GM12878 (cell line): ENCODE results near the gene NR2F6. TPM values are rescaled to one million over a fixed set of nuclear protein-coding genes. Genes with fewer than 3 reads are reported as not detected.

Experiments
- ATAC-seq: fragments of 200-7000 bp; cut with Tn5 transposase; 3 replicates; pipeline ENCODE4 v1.9.1; 2020; ENCODE audit warnings: mild to moderate bottlenecking, moderate library complexity
- BruUV-seq: library from RNA; stranded (reverse); fragments of 400-500 nt; replicated peaks from 2 replicates; lab custom pipeline; 2021; lab: Mats Ljungman, UMichigan
- CTCF ChIA-PET: fragments of 300-600 bp; sonication (Branson Sonifier 250); formaldehyde crosslinking; extraction: SDS; loops from one replicate; lab custom pipeline; 2021; ENCODE audit warnings: inconsistent platforms; lab: Yijun Ruan, JAX
- POLR2A ChIA-PET: fragments of 350-600 bp; formaldehyde crosslinking; extraction: SDS; loops from one replicate; lab custom pipeline; 2021; ENCODE audit warnings: inconsistent platforms; lab: Charles Lee
- RAD21 ChIA-PET: fragments of 300-600 bp; sonication (Branson Sonifier 250); formaldehyde crosslinking; loops from one replicate; lab custom pipeline; 2023; ENCODE audit warnings: antibody characterized with exemption; ENCODE audit not compliant: unreplicated experiment; lab: Charles Lee
- SMC1A ChIA-PET: fragments of 300-600 bp; sonication (Branson Sonifier 250); formaldehyde crosslinking; loops from one replicate; lab custom pipeline; 2023; ENCODE audit not compliant: unreplicated experiment, uncharacterized antibody; lab: Charles Lee
- DNase-seq: peaks from one replicate; pipeline ENCODE4 v3.0.0-alpha.2; 2011; ENCODE audit warnings: low read depth, low spot score
- FAIRE-seq: peaks from 3 replicates; lab custom pipeline; 2011; peaks lifted over from hg19 to GRCh38; lab: Jason Lieb, UNC
- H2AFZ ChIP-seq: 2 replicates; pipeline ENCODE4 v1.6.0; 2011; ENCODE audit warnings: low read depth, low read length, control low read depth; ENCODE audit not compliant: control insufficient read depth
- H3K27ac ChIP-seq: 2 replicates; pipeline ENCODE4 v1.5.1; 2011; ENCODE audit warnings: control low read depth; ENCODE audit not compliant: control insufficient read depth, insufficient read depth
- H3K27me3 ChIP-seq, 2 experiments: replicated peaks in 1 of 2; 2 replicates each; pipeline versions ENCODE4 v1.6.0 to v1.6.1; 2011; ENCODE audit warnings: low read length in 1 of 2; ENCODE audit not compliant: control insufficient read depth in 2 of 2, insufficient read depth in 2 of 2
- H3K36me3 ChIP-seq, 2 experiments: 2 replicates each; pipeline ENCODE4 v1.5.1; 2011; ENCODE audit warnings: low read length in 1 of 2; ENCODE audit not compliant: control insufficient read depth in 2 of 2, insufficient read depth in 2 of 2
- H3K4me1 ChIP-seq: 2 replicates; pipeline ENCODE4 v1.6.1; 2011; ENCODE audit warnings: mild to moderate bottlenecking, low read length, moderate library complexity, mixed read lengths; ENCODE audit not compliant: control insufficient read depth, insufficient read depth
- H3K4me2 ChIP-seq: 2 replicates; pipeline ENCODE4 v1.6.0; 2011; ENCODE audit warnings: control low read depth; ENCODE audit not compliant: control insufficient read depth, insufficient read depth
- H3K4me3 ChIP-seq: fragments of 200-600 bp; sonication (generic); 2 replicates; pipeline ENCODE4 v1.5.1; 2016
- H3K79me2 ChIP-seq: 2 replicates; pipeline ENCODE4 v1.6.0; 2011; ENCODE audit warnings: low read length; ENCODE audit not compliant: control insufficient read depth, insufficient read depth
- H3K9ac ChIP-seq: 2 replicates; pipeline ENCODE4 v1.8.0; 2011; ENCODE audit warnings: low read length, control low read depth, mixed read lengths; ENCODE audit not compliant: control insufficient read depth, insufficient read depth
- H3K9me3 ChIP-seq: replicated peaks from 3 replicates; pipeline ENCODE4 v1.5.1; 2011; ENCODE audit warnings: mild to moderate bottlenecking, low read length; ENCODE audit not compliant: control insufficient read depth, insufficient read depth
- H4K20me1 ChIP-seq: 2 replicates; pipeline ENCODE4 v1.6.0; 2011; ENCODE audit not compliant: control insufficient read depth, insufficient read depth
- BHLHE40 ChIP-seq, 2 experiments: fragments of 450-650 bp in 1 of 2; IDR thresholded peaks; 2 replicates each; pipeline ENCODE4 v1.6.1; 2011 to 2017; ENCODE audit warnings: low read depth in 2 of 2, borderline replicate concordance in 1 of 2, improper control_type of control experiment in 1 of 2, low read length in 1 of 2, mild to moderate bottlenecking in 1 of 2
- CEBPB ChIP-seq, 2 experiments: fragments of 150-350 bp in 1 of 2; IDR thresholded peaks; 2 replicates each; pipeline ENCODE4 v1.6.1; 2012 to 2014; ENCODE audit warnings: low read depth in 2 of 2, low read length in 2 of 2, borderline replicate concordance in 1 of 2, inconsistent platforms in 1 of 2
- CREB1 ChIP-seq: IDR thresholded peaks from 2 replicates; pipeline ENCODE4 v1.6.1; 2012; ENCODE audit warnings: low read depth, mild to moderate bottlenecking, inconsistent platforms
- EGR1 ChIP-seq, 2 experiments: IDR thresholded peaks; 1 replicate in 1 of 2; 2 replicates in 1 of 2; pipeline ENCODE4 v1.6.1; 2011 to 2012; ENCODE audit warnings: low read depth in 2 of 2, low read length in 2 of 2, borderline replicate concordance in 1 of 2, mild to moderate bottlenecking in 1 of 2, moderate library complexity in 1 of 2
- ESRRA ChIP-seq: IDR thresholded peaks from 2 replicates; pipeline ENCODE4 v1.6.1; 2012; ENCODE audit warnings: mild to moderate bottlenecking, low read length, improper control_type of control experiment
- IKZF2 ChIP-seq, 2 experiments: fragments of 450-650 bp; IDR thresholded peaks; 2 replicates each; pipeline ENCODE4 v1.6.1; 2017; ENCODE audit warnings: mild to moderate bottlenecking in 2 of 2, moderate library complexity in 2 of 2
- KAT2A ChIP-seq: conservative IDR thresholded peaks from 2 replicates; pipeline ENCODE4 v1.6.1; 2011; ENCODE audit warnings: low read depth, low read length; ENCODE audit not compliant: control insufficient read depth
- NFYB ChIP-seq: IDR thresholded peaks from 2 replicates; pipeline ENCODE4 v1.6.1; 2011; ENCODE audit warnings: low read depth, mild to moderate bottlenecking, low read length, improper control_type of control experiment, moderate library complexity; ENCODE audit not compliant: insufficient read depth
- POU2F2 ChIP-seq: IDR thresholded peaks from 3 replicates; pipeline ENCODE4 v1.6.1; 2011; ENCODE audit warnings: low read depth, mild to moderate bottlenecking, low read length, borderline replicate concordance
- RUNX3 ChIP-seq: IDR thresholded peaks from 2 replicates; pipeline ENCODE4 v1.6.1; 2012; ENCODE audit warnings: low read length, inconsistent platforms
- SIN3A ChIP-seq: IDR thresholded peaks from 2 replicates; pipeline ENCODE4 v1.6.1; 2012; ENCODE audit warnings: low read depth, low read length, improper control_type of control experiment
- SP1 ChIP-seq: IDR thresholded peaks from one replicate; pipeline ENCODE4 v1.6.1; 2011; ENCODE audit warnings: low read depth, low read length
- TAF1 ChIP-seq: IDR thresholded peaks from 2 replicates; pipeline ENCODE4 v1.6.1; 2011; ENCODE audit warnings: mild to moderate bottlenecking, low read depth, low read length, borderline replicate concordance
- ZNF24 ChIP-seq: fragments of 450-650 bp; IDR thresholded peaks from 2 replicates; pipeline ENCODE4 v1.6.1; 2017; ENCODE audit warnings: antibody characterized with exemption, mild to moderate bottlenecking
- ZNF384 ChIP-seq: IDR thresholded peaks from 2 replicates; pipeline ENCODE4 v1.6.1; 2012; ENCODE audit warnings: low read depth, mild to moderate bottlenecking, low read length, improper control_type of control experiment, borderline replicate concordance
- WGBS: methylation state at CpG from one replicate; pipeline ENCODE4 v1.1.6; 2016; ENCODE audit warnings: low lambda C conversion rate; ENCODE audit not compliant: insufficient replicate concordance, insufficient coverage; ENCODE audit errors: missing lambda C conversion rate; 5-methylcytosine and 5-hydroxymethylcytosine counted together
- in situ Hi-C: fragments of 300-500 bp; cut with MboI; formaldehyde crosslinking; loops from 9 replicates; pipeline ENCODE4 v1.14.3; 2018; ENCODE audit warnings: mixed read lengths
- intact Hi-C: fragments of 100-400 bp; cut with micrococcal nuclease; formaldehyde crosslinking; loops from one replicate; pipeline ENCODE4 v1.14.2; 2022; ENCODE audit not compliant: unreplicated experiment
- polyA plus RNA-seq, 11 experiments: library from polyadenylated mRNA; depleted of rRNA in 4 of 11; unstranded in 6 of 11; stranded (reverse) in 5 of 11; fragments of >200 nt; fragmentation: Nextera tagmentation in 4 of 11; fragmentation: Illumina TruSeq in 1 of 11; extraction: Ambion mirVana in 4 of 11; extraction: Trizol in 1 of 11; gene quantifications; 1 replicate in 1 of 11; 2 replicates in 10 of 11; pipeline versions ENCODE4 v1.2.1 to v1.2.3, GENCODE V29; 2011 to 2016; ENCODE audit warnings: inconsistent platforms in 2 of 11, missing spikeins in 2 of 11, low read depth in 1 of 11
- total RNA-seq, 4 experiments: library from RNA; depleted of rRNA in 3 of 4; stranded (reverse); fragments of >200 nt in 3 of 4; fragmentation: Illumina TruSeq in 1 of 4; extraction: Trizol in 1 of 4; gene quantifications; 2 replicates each; pipeline versions ENCODE4 v1.2.1 to v1.2.3, GENCODE V29; 2013 to 2021
- TF ChIP-seq, protein P1 (sequence below), 3 experiments: IDR thresholded peaks in 2 of 3; conservative IDR thresholded peaks in 1 of 3; 2 replicates each; pipeline ENCODE4 v1.5.1; 2011; ENCODE audit warnings: low read depth in 3 of 3, low read length in 3 of 3, mild to moderate bottlenecking in 3 of 3, control low read depth in 2 of 3, moderate library complexity in 2 of 3, inconsistent platforms in 1 of 3, mixed read lengths in 1 of 3; ENCODE audit not compliant: control insufficient read depth in 2 of 3, insufficient read depth in 1 of 3; ENCODE audit errors: extremely low read depth in 1 of 3
- TF ChIP-seq, protein P2 (sequence below): fragments of 450-650 bp; IDR thresholded peaks from 2 replicates; pipeline ENCODE4 v1.6.1; 2016; ENCODE audit warnings: mild to moderate bottlenecking, moderate library complexity, borderline replicate concordance

NR2F6 gene
- total and polyA plus RNA-seq, 10 of the 15 experiments (the other 5 are each of a cell fraction or from before 2014, with no cell fraction given) = 0.18 to 15.5 (median 6.1) TPM

- TF ChIP-seq, protein P1, sequence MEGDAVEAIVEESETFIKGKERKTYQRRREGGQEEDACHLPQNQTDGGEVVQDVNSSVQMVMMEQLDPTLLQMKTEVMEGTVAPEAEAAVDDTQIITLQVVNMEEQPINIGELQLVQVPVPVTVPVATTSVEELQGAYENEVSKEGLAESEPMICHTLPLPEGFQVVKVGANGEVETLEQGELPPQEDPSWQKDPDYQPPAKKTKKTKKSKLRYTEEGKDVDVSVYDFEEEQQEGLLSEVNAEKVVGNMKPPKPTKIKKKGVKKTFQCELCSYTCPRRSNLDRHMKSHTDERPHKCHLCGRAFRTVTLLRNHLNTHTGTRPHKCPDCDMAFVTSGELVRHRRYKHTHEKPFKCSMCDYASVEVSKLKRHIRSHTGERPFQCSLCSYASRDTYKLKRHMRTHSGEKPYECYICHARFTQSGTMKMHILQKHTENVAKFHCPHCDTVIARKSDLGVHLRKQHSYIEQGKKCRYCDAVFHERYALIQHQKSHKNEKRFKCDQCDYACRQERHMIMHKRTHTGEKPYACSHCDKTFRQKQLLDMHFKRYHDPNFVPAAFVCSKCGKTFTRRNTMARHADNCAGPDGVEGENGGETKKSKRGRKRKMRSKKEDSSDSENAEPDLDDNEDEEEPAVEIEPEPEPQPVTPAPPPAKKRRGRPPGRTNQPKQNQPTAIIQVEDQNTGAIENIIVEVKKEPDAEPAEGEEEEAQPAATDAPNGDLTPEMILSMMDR (IDR thresholded peaks at IDR 0.05 in 2 of 3, conservative IDR thresholded peaks at IDR 0.05 in 1 of 3; ENCODE audit: control insufficient read depth in 2 of 3, extremely low read depth in 1 of 3, insufficient read depth in 1 of 3, low read depth in 3 of 3, low read length in 3 of 3) = no peak
- TF ChIP-seq NFYB = no peak
- TF ChIP-seq IKZF2 (IDR thresholded peaks at IDR 0.05) = no peak
- no peak for TF ChIP-seq POU2F2
- TF ChIP-seq EGR1 (IDR thresholded peaks at IDR 0.05; ENCODE audit: borderline replicate concordance in 1 of 2, low read depth in 2 of 2, low read length in 2 of 2) = no peak
Observed at GRCh38 chr19:17279436-17279835, 33.7 kb upstream of the NR2F6 start (continued).

DNA sequence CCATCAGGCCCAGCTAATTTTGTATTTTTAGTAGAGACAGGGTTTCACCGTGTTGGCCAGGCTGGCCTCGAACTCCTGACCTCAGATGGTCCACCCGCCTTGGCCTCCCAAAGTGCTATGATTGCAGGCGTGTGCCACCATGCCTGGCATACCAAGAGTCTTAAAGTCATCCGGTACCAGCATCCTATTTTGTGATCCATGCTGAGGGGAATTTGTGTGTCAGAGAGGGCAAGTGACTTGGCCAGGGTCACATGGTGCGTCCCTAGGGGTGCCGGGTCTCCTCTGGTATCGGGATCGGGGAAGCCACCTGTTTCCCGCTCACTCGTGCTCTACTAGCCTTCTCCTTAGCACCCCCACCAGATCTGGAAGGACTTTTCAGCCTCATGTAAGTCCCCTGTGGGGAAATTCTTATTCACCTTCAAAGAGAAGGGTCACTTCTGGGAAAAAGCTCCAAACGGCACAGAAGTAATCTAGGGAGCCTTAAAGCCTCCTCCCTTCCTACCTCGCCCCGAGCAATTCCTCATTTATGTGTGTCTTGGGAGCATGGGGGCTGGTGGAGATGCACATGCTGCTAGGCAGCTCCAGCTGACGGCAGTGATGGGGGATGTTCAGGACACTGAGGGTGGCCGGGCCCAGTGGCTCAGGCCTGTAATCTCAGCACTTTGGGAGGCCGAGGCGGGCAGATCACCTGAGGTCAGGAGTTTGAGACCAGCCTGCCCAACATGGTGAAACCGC, 29.9 kb upstream of the NR2F6 start:
- ChIA-PET SMC1A (no interaction called here), RAD21 (no interaction called here), CTCF (no interaction called here), POLR2A (no interaction called here)
- Histone ChIP-seq H4K20me1 (no peaks in the 10 kb centered on the region), H3K36me3 (peaks cover 12 to 15% of the 10 kb centered on the region in 2 experiments; a peak in 3 of 4 replicates), H3K4me2 (no peak overlapping the region), H3K9ac (no peak overlapping the region), H3K27ac (no peak overlapping the region), H2AFZ (no peak overlapping the region), H3K4me3 (no peak overlapping the region), H3K9me3 (no peaks in the 10 kb centered on the region), H3K27me3 (no peaks in the 10 kb centered on the region), H3K79me2 (no peaks in the 10 kb centered on the region), H3K4me1 (no peaks in the 10 kb centered on the region)
- DNase-seq (no peak), ATAC-seq (no peak), FAIRE-seq (no peak)
- 94% methylated on average over 19 of the region's 19 CpGs for WGBS
- in situ Hi-C loops = no loop called here
- intact Hi-C loops = no loop called here
- BruUV-seq = no TSS peak
- TF ChIP-seq CREB1 (no peak), ESRRA (no peak), BHLHE40 (IDR thresholded peaks at IDR 0.05; ENCODE audit: borderline replicate concordance in 1 of 2, low read depth in 2 of 2, low read length in 1 of 2) (no peak), KAT2A (no peak), CEBPB (IDR thresholded peaks at IDR 0.05; ENCODE audit: borderline replicate concordance in 1 of 2, low read depth in 2 of 2, low read length in 2 of 2) (no peak), SP1 (no peak), ZNF384 (no peak), RUNX3 (no peak), TAF1 (no peak), SIN3A (no peak), ZNF24 (no peak)
- TF ChIP-seq, protein P2, sequence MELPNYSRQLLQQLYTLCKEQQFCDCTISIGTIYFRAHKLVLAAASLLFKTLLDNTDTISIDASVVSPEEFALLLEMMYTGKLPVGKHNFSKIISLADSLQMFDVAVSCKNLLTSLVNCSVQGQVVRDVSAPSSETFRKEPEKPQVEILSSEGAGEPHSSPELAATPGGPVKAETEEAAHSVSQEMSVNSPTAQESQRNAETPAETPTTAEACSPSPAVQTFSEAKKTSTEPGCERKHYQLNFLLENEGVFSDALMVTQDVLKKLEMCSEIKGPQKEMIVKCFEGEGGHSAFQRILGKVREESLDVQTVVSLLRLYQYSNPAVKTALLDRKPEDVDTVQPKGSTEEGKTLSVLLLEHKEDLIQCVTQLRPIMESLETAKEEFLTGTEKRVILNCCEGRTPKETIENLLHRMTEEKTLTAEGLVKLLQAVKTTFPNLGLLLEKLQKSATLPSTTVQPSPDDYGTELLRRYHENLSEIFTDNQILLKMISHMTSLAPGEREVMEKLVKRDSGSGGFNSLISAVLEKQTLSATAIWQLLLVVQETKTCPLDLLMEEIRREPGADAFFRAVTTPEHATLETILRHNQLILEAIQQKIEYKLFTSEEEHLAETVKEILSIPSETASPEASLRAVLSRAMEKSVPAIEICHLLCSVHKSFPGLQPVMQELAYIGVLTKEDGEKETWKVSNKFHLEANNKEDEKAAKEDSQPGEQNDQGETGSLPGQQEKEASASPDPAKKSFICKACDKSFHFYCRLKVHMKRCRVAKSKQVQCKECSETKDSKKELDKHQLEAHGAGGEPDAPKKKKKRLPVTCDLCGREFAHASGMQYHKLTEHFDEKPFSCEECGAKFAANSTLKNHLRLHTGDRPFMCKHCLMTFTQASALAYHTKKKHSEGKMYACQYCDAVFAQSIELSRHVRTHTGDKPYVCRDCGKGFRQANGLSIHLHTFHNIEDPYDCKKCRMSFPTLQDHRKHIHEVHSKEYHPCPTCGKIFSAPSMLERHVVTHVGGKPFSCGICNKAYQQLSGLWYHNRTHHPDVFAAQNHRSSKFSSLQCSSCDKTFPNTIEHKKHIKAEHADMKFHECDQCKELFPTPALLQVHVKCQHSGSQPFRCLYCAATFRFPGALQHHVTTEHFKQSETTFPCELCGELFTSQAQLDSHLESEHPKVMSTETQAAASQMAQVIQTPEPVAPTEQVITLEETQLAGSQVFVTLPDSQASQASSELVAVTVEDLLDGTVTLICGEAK = no peak
